ENCODE results near the gene AUTS2.

Gene AUTS2

DNA sequence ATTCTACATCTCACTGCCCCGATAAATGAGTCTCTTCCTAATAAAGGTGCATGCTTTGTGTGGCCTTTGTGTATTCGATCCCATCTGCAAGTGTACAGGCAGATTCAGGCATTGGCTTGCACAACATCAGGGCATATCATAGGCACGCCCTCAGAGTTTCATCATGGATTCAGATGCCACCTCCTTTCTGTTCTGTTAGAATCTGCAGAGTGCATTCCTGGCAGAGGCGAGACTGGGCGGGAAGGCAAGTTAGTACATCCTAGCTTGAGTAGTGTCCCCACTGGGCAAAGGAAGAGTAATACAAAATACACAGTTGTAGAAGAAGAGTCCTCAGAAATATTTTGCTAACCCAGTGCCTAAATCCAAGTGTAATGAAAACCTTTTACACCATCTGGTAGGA, 1187.2 kb downstream of the AUTS2 start:
- DNase-seq (ENCODE audit: low spot score), result no peak
- Histone ChIP-seq H3K4me3 (ENCODE audit: severe bottlenecking) (no peak overlapping the region), H3K4me1 (ENCODE audit: insufficient read depth, poor library complexity, severe bottlenecking) (no peaks in the 10 kb centered on the region), H3K27ac (ENCODE audit: poor library complexity, severe bottlenecking) (no peak overlapping the region), H3K36me3 (ENCODE audit: low read depth) (no peaks in the 10 kb centered on the region), H3K27me3 (ENCODE audit: insufficient read depth, poor library complexity, severe bottlenecking) (no peaks in the 10 kb centered on the region), H3K9me3 (ENCODE audit: severe bottlenecking) (no peaks in the 10 kb centered on the region)
- ATAC-seq (ENCODE audit: low read depth), result peak; percentile 58
- TF ChIP-seq, protein P1, sequence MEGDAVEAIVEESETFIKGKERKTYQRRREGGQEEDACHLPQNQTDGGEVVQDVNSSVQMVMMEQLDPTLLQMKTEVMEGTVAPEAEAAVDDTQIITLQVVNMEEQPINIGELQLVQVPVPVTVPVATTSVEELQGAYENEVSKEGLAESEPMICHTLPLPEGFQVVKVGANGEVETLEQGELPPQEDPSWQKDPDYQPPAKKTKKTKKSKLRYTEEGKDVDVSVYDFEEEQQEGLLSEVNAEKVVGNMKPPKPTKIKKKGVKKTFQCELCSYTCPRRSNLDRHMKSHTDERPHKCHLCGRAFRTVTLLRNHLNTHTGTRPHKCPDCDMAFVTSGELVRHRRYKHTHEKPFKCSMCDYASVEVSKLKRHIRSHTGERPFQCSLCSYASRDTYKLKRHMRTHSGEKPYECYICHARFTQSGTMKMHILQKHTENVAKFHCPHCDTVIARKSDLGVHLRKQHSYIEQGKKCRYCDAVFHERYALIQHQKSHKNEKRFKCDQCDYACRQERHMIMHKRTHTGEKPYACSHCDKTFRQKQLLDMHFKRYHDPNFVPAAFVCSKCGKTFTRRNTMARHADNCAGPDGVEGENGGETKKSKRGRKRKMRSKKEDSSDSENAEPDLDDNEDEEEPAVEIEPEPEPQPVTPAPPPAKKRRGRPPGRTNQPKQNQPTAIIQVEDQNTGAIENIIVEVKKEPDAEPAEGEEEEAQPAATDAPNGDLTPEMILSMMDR (IDR thresholded peaks at IDR 0.05; ENCODE audit: poor library complexity, severe bottlenecking), result no peak

DNA sequence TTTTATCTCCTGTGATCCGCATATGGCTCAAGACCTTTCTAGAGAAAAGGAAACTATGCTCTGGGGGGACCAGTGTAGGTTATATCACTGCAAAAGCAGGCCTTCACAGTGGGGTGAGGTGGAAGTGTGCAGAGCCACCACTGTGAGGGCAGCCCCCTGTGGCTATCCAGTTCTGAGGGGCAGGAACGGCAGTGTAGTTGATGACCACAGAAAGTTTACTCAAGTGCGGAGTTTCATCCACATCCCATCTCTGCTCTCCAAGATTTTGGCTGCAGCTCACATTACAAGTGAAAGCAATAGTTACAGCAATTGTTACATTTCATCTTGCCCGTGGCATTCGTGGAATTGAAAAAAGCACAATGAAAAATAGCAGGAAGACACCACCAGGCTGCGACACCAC, 1187.8 kb downstream of the AUTS2 start:
- H3K36me3 ChIP-seq (ENCODE audit: low read depth), result no peaks in the 10 kb centered on the region
- H3K27ac ChIP-seq (ENCODE audit: poor library complexity, severe bottlenecking), result no peak overlapping the region
- TF ChIP-seq, protein P1 (IDR thresholded peaks at IDR 0.05; ENCODE audit: poor library complexity, severe bottlenecking), result no peak
- no peaks in the 10 kb centered on the region for H3K27me3 ChIP-seq (ENCODE audit: insufficient read depth, poor library complexity, severe bottlenecking)
- DNase-seq (ENCODE audit: low spot score), result no peak
- no peak overlapping the region for H3K4me3 ChIP-seq (ENCODE audit: severe bottlenecking)
- no peaks in the 10 kb centered on the region for H3K4me1 ChIP-seq (ENCODE audit: insufficient read depth, poor library complexity, severe bottlenecking)
- H3K9me3 ChIP-seq (ENCODE audit: severe bottlenecking), result no peaks in the 10 kb centered on the region
- ATAC-seq (ENCODE audit: low read depth), result no peak

DNA sequence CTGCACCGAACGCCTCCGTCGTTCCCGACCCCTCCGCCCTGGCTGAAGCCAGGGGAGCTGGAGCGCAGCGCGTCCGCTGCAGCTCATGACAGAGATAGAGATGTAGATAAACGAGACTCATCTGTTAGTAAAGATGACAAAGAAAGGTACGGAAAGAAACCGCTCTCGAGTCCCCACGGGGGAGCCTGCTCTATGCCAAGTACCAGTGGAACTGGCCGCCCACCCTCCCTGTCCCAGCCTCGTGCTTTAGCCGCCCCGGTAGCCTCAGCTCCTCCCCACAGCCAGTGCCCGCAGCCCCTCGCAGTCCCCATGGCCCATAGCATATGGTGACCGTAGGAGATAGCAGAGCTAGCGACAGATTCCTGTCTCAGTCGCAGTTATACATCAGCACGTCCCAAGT, 1189.0 kb downstream of the AUTS2 start:
- no peak for ATAC-seq (ENCODE audit: low read depth)
- no peaks in the 10 kb centered on the region for H3K4me1 ChIP-seq (ENCODE audit: insufficient read depth, poor library complexity, severe bottlenecking)
- no peak overlapping the region for H3K4me3 ChIP-seq (ENCODE audit: severe bottlenecking)
- H3K27ac ChIP-seq (ENCODE audit: poor library complexity, severe bottlenecking), result no peak overlapping the region
- no peaks in the 10 kb centered on the region for H3K27me3 ChIP-seq (ENCODE audit: insufficient read depth, poor library complexity, severe bottlenecking)
- no peak for DNase-seq (ENCODE audit: low spot score)
- no peaks in the 10 kb centered on the region for H3K9me3 ChIP-seq (ENCODE audit: severe bottlenecking)
- no peaks in the 10 kb centered on the region for H3K36me3 ChIP-seq (ENCODE audit: low read depth)
- TF ChIP-seq, protein P1 (IDR thresholded peaks at IDR 0.05; ENCODE audit: poor library complexity, severe bottlenecking), result no peak

DNA sequence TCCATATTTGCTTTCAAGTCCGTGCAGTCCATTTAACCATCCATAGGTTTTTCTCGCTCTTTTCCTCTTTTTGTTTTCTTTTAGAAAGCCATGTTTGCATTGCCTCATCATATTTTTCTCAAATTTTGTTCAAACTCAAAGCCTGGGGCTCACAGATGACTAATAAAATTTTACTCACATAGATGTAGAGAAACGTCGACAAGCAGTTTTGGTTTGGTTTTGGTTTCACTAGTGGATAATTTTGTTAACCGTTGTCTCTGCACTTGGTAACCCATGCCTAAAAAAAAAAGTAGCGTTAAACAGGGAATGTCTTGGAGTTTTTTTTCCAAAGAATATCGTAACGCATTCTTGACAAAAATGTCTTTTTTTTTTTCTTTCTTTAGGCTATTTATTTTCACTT, 1189.5 kb downstream of the AUTS2 start:
- H3K9me3 ChIP-seq (ENCODE audit: severe bottlenecking), result no peaks in the 10 kb centered on the region
- H3K36me3 ChIP-seq (ENCODE audit: low read depth), result no peaks in the 10 kb centered on the region

DNA sequence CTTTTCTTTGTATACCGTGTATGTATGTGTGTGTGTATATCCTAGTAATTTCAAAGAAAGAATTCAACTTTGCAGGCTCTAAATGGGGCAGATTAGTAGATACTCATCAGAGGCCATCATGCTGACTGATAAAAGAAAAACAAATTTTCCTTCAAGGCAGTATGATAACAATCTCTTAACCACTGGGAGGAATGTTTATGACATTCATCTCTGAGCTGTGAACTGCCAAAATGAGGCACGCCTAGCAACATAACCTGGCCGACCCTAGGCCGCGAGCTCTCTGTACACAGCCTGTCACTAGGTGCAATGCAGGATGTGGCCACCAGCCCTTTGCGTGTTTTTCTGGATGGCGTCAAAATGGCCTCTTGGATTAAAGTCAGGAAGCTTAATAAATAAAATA, 1190.0 kb downstream of the AUTS2 start:
- no peaks in the 10 kb centered on the region for H3K9me3 ChIP-seq (ENCODE audit: severe bottlenecking)
- no peaks in the 10 kb centered on the region for H3K4me1 ChIP-seq (ENCODE audit: insufficient read depth, poor library complexity, severe bottlenecking)
- H3K27me3 ChIP-seq (ENCODE audit: insufficient read depth, poor library complexity, severe bottlenecking), result no peaks in the 10 kb centered on the region
- no peak overlapping the region for H3K27ac ChIP-seq (ENCODE audit: poor library complexity, severe bottlenecking)
- no peak for DNase-seq (ENCODE audit: low spot score)
- no peak for ATAC-seq (ENCODE audit: low read depth)
- H3K36me3 ChIP-seq (ENCODE audit: low read depth), result no peaks in the 10 kb centered on the region
- no peak overlapping the region for H3K4me3 ChIP-seq (ENCODE audit: severe bottlenecking)
- TF ChIP-seq, protein P1 (IDR thresholded peaks at IDR 0.05; ENCODE audit: poor library complexity, severe bottlenecking), result no peak

More for the DNA sequence above, 1189.5 kb downstream of the AUTS2 start:
- Histone ChIP-seq H3K4me3 (ENCODE audit: severe bottlenecking) (no peak overlapping the region), H3K27ac (ENCODE audit: poor library complexity, severe bottlenecking) (no peak overlapping the region), H3K4me1 (ENCODE audit: insufficient read depth, poor library complexity, severe bottlenecking) (no peaks in the 10 kb centered on the region), H3K27me3 (ENCODE audit: insufficient read depth, poor library complexity, severe bottlenecking) (no peaks in the 10 kb centered on the region)
- TF ChIP-seq, protein P1 (IDR thresholded peaks at IDR 0.05; ENCODE audit: poor library complexity, severe bottlenecking), result no peak
- no peak for ATAC-seq (ENCODE audit: low read depth)
- DNase-seq (ENCODE audit: low spot score), result no peak
